HL-60 (cell line): ENCODE results near the gene ATF6B.

Experiments
- CTCF ChIP-seq: IDR thresholded peaks from one replicate; pipeline ENCODE4 v1.5.1; 2011; ENCODE audit warnings: low read length, control low read depth, inconsistent platforms; ENCODE audit not compliant: insufficient read depth
- GABPA ChIP-seq: IDR thresholded peaks from 2 replicates; pipeline ENCODE4 v1.6.1; 2012; ENCODE audit warnings: low read depth
- SPI1 ChIP-seq: IDR thresholded peaks from 2 replicates; pipeline ENCODE4 v1.6.1; 2012; ENCODE audit warnings: low read depth, mild to moderate bottlenecking, borderline replicate concordance

- TF ChIP-seq CTCF (no peak), GABPA (no peak), SPI1 (no peak)
Measured at GRCh38 chr6:32083812-32084768, 44.0 kb downstream of the ATF6B start.
